Lower lobe of right lung (tissue), 2 donors: ENCODE results near the gene OXNAD1. TPM values are rescaled to one million over a fixed set of nuclear protein-coding genes. Genes with fewer than 3 reads are reported as not detected.

Source experiments
- ATAC-seq, 2 donors: fragments of 200-7000 bp; cut with Tn5 transposase; one replicate each; pipeline ENCODE4 v1.9.1; 2020 to 2022; ENCODE audit warnings: mild to moderate bottlenecking in 2 of 2, moderate library complexity in 2 of 2
- DNase-seq: peaks from one replicate; pipeline ENCODE4 v3.0.0-alpha.2; 2020
- H3K27ac ChIP-seq: fragments of 200-600 bp; one replicate; pipeline ENCODE4 v1.8.0; 2022
- H3K27me3 ChIP-seq: fragments of 200-600 bp; one replicate; pipeline ENCODE4 v1.8.0; 2022; ENCODE audit warnings: low read depth
- H3K36me3 ChIP-seq: fragments of 200-600 bp; one replicate; pipeline ENCODE4 v1.8.0; 2022; ENCODE audit warnings: mild to moderate bottlenecking
- H3K4me1 ChIP-seq: fragments of 200-600 bp; one replicate; pipeline ENCODE4 v1.8.0; 2022
- H3K4me3 ChIP-seq: fragments of 200-600 bp; one replicate; pipeline ENCODE4 v1.8.0; 2022; ENCODE audit warnings: mild to moderate bottlenecking
- H3K9me3 ChIP-seq: fragments of 200-600 bp; one replicate; pipeline ENCODE4 v1.8.0; 2022
- intact Hi-C: fragments of 100-400 bp; cut with DNase I; formaldehyde crosslinking; loops from one replicate; pipeline ENCODE4 v1.11.0; 2022
- total RNA-seq: library from RNA; stranded (reverse); fragmentation: NEBNext Ultra II Directional; extraction: Animal tissue kit (Norgen Biotek cat#: 25700); gene quantifications from one replicate; pipeline ENCODE4 v1.2.1, GENCODE V29; 2021
- TF ChIP-seq, protein P1 (sequence below): fragments of 200-600 bp; IDR thresholded peaks from one replicate; pipeline ENCODE4 v1.8.0; 2022; ENCODE audit warnings: antibody characterized with exemption, mild to moderate bottlenecking
- donor health status: DM: no; HTN: yes; CAD: no; lungs with severe emphysema.

Gene OXNAD1
- total RNA-seq, 1 donor from 2014 or later = 13.1 TPM

DNA sequence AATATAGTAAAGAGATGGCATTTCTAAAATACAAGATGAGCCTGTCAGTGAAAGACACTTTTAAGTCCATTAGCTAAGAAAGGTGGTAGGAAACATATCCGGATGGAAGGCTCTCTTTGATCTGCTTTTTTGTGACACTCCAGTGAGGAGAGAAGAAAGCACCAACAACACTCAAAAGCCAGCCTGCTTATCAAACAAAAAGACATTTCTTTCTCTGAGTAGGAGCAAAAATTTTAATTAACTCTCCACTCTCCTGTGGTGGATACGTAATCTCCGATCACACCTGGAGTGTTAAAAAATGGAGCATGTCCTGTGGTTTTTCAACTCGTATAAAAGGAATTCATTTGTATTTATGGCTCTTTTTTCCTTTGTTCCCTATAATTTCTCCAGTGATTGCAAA is 65.3 kb downstream of the OXNAD1 start:
- Histone ChIP-seq H3K27ac (no peak overlapping the region), H3K4me3 (no peak overlapping the region), H3K4me1 (no peaks in the 10 kb centered on the region), H3K36me3 (peaks cover 20% of the 10 kb centered on the region), H3K27me3 (no peaks in the 10 kb centered on the region), H3K9me3 (peaks cover 8% of the 10 kb centered on the region)
- no peak for ATAC-seq
- no peak for DNase-seq
- TF ChIP-seq, protein P1, sequence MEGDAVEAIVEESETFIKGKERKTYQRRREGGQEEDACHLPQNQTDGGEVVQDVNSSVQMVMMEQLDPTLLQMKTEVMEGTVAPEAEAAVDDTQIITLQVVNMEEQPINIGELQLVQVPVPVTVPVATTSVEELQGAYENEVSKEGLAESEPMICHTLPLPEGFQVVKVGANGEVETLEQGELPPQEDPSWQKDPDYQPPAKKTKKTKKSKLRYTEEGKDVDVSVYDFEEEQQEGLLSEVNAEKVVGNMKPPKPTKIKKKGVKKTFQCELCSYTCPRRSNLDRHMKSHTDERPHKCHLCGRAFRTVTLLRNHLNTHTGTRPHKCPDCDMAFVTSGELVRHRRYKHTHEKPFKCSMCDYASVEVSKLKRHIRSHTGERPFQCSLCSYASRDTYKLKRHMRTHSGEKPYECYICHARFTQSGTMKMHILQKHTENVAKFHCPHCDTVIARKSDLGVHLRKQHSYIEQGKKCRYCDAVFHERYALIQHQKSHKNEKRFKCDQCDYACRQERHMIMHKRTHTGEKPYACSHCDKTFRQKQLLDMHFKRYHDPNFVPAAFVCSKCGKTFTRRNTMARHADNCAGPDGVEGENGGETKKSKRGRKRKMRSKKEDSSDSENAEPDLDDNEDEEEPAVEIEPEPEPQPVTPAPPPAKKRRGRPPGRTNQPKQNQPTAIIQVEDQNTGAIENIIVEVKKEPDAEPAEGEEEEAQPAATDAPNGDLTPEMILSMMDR = no peak
- intact Hi-C loops = no loop called here

DNA sequence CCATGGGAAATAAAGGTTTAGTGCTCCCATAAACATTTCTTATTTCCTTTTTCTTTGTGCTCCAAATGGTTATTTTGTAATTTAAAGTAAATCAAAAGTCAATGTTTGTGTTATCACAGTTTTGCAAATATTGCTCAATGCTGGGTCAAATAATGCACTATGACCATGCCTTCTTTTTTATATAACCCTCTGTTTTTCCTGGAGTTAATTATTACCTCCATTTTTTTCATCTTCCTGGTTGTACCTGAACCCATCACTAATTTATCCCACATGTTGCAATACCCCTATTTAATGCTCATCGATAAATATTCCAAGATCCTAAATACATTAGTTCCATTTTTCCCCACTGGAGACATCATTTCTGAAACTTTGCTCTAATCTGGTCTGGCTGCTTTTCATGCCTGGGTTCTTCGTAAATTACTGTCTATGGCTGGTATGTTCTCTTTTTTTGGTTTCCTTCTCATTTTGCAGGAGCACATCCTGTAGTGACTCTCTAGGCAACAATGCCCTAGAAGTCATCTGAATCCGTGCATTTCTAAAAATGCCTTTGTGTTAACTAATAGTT is 66.4 kb downstream of the OXNAD1 start:
- no peak overlapping the region for H3K27ac ChIP-seq

DNA sequence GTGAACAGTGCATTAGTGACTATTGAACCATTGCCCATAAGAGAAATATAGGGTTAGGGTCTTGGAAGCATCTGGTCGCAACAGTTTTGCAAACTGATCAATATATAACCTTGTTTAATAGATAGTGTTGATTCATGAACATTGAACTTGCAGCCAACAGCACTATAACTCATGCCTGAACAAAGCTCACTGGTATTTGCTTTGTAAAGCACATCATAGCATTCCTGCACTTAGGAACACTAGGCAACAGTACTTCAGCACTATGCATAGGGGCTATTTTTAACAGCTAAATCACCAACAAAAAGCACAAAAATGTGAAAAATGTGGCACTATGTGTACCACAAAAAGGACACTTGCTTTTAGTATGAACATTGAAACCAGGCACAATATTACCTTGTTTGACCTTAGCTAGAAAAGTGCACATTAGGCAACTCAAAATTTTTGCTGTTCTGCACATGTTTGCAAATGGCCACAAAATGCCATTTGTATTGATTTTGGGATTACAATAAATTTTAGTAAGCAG is 68.0 kb downstream of the OXNAD1 start:
- peak; percentile 25 to 46 for ATAC-seq
- Histone ChIP-seq H3K9me3 (peaks cover 8% of the 10 kb centered on the region), H3K4me3 (no peak overlapping the region), H3K27ac (no peak overlapping the region), H3K36me3 (peaks cover 13% of the 10 kb centered on the region), H3K27me3 (no peaks in the 10 kb centered on the region), H3K4me1 (peaks cover 7% of the 10 kb centered on the region)
- intact Hi-C loops = no loop called here
- DNase-seq = no peak
- TF ChIP-seq, protein P1 = no peak

More for the DNA sequence above, 66.4 kb downstream of the OXNAD1 start:
- DNase-seq (no peak), ATAC-seq (no peak)
- no peak overlapping the region for H3K4me3 ChIP-seq
- peaks cover 13% of the 10 kb centered on the region for H3K36me3 ChIP-seq
- H3K9me3 ChIP-seq = peaks cover 8% of the 10 kb centered on the region
- intact Hi-C loops = no loop called here
- TF ChIP-seq, protein P1 = no peak
- H3K4me1 ChIP-seq = no peaks in the 10 kb centered on the region
- no peaks in the 10 kb centered on the region for H3K27me3 ChIP-seq

DNA sequence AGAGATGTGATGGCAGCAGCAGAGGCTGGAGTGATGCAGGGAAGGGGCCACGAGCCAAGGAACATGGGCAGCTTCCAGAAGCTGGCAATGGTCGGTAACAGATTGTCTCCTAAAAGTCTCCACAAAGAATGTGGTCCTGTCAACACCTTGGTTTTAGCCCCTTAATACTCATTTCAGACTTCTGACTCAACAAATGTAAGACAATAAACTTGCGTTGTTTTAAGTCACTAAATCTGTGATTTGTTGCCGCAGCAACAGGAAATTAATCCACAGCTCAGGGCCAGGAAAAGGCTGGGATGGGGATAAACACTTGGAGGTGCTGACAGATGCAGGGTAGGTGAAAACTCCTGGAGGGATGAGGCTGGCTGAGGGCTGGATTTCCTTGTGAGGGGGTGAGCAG is 69.9 kb downstream of the OXNAD1 start:
- no peak for DNase-seq
- no peak overlapping the region for H3K27ac ChIP-seq
- ATAC-seq = no peak
- H3K4me1 ChIP-seq = peaks cover 22% of the 10 kb centered on the region
- H3K9me3 ChIP-seq = peaks cover 8% of the 10 kb centered on the region
- H3K27me3 ChIP-seq = no peaks in the 10 kb centered on the region
- intact Hi-C loops = no loop called here
- H3K36me3 ChIP-seq = peaks cover 13% of the 10 kb centered on the region
- no peak overlapping the region for H3K4me3 ChIP-seq
- TF ChIP-seq, protein P1 = no peak

DNA sequence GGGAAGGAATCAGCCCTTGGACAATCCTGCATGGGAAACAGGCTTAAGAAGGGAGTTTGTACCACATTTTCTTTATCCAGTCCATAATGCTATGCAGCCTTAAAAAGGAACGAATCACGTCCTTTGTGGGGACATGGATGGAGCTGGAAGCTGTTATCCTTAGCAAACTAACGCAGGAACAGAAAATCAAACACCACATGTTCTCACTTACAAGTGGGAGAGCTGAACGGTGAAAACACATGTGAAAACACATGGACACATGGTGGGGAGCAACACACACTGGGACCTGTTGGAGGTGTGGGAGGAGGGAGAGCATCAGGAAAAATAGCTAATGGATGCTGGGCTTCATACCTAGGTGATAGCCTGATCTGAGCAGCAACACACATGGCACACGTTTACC is 70.3 kb downstream of the OXNAD1 start:
- intact Hi-C loops = no loop called here
- DNase-seq (no peak), ATAC-seq (no peak)
- H3K27me3 ChIP-seq = no peaks in the 10 kb centered on the region
- H3K36me3 ChIP-seq = peaks cover 13% of the 10 kb centered on the region
- peaks cover 22% of the 10 kb centered on the region for H3K4me1 ChIP-seq
- no peak overlapping the region for H3K4me3 ChIP-seq
- peaks cover 8% of the 10 kb centered on the region for H3K9me3 ChIP-seq
- TF ChIP-seq, protein P1 = no peak
- no peak overlapping the region for H3K27ac ChIP-seq
